ENCODE measurements around the gene CYS1. TPM values are rescaled to one million over a fixed set of nuclear protein-coding genes. Genes with fewer than 3 reads are reported as not detected.

CYS1 gene
- total and polyA plus RNA-seq, 2 donors (not counting 3 experiments of a cell fraction or from before 2014, with no cell fraction given) = not detected

DNA sequence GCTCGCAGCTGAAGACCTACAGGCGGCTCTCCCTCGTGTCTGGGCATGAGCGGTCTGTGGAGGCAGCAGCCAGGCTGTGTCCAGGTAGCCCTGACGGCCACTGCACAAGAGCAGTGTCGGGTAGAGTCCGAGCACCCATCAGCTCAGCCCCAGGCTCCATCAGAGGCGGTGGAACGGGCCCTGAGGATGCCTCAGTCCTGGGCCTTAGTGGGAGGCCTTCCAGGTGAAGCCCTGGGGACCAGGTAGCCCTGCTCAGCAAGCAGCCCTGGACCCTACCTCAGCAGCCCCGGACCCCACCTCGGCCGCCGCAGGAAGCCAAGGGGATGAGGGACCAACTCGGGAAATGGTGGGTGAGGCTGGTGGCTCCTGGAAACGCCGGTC lies 58.2 kb downstream of the CYS1 start:
- Histone ChIP-seq H3K9me1 (replicated peaks; ENCODE audit: control insufficient read depth, extremely low read depth, insufficient read depth, low read length) (no peaks in the 10 kb centered on the region), H3K4me2 (ENCODE audit: insufficient read depth, low read length) (no peak overlapping the region), H3K4me1 (ENCODE audit: control insufficient read depth, extremely low read depth, insufficient read depth, low read length) (no peaks in the 10 kb centered on the region), H3K27ac (ENCODE audit: insufficient read depth, low read depth, low read length) (no peak overlapping the region), H3K79me2 (ENCODE audit: control insufficient read depth, insufficient read depth, low read length) (no peaks in the 10 kb centered on the region), H4K20me1 (replicated peaks; ENCODE audit: control insufficient read depth, extremely low read depth, insufficient read depth, low read length) (no peaks in the 10 kb centered on the region), H3K4me3 (replicated peaks in 1 of 3; ENCODE audit: insufficient read depth in 1 of 3, low read depth in 1 of 3, low read length in 3 of 3) (no peak overlapping the region), H2AFZ (ENCODE audit: low read depth, low read length) (no peak overlapping the region), H3K27me3 (ENCODE audit: control insufficient read depth in 2 of 2, insufficient read depth in 2 of 2, low read length in 2 of 2) (peaks cover 0 to 2% of the 10 kb centered on the region in 2 experiments), H3K9me3 (replicated peaks; ENCODE audit: control insufficient read depth, insufficient read depth, low read length) (no peaks in the 10 kb centered on the region), H3K36me3 (ENCODE audit: control insufficient read depth in 2 of 2, extremely low read depth in 1 of 2, insufficient read depth in 2 of 2, low read length in 2 of 2) (no peaks in the 10 kb centered on the region), H3K9ac (replicated peaks; ENCODE audit: extremely low read depth, insufficient read depth, low read length) (no peak overlapping the region)
- DNase-seq (ENCODE audit: low read depth, low spot score) (no peak), FAIRE-seq (no peak)
- POLR2A ChIA-PET = interaction anchor here (0.6 kb wide), 1 partner anchor 160 kb away, joined by 3 read pairs; no protein-coding TSS in a partner anchor
- CTCF ChIA-PET = interaction anchor here (1.1 to 16.1 kb wide), 4 partner anchors 14 to 223 kb away, joined by 3 to 151 read pairs (median 4); no protein-coding TSS in a partner anchor
- dilution Hi-C loops (cut with MboI; ENCODE audit: extremely low pct_ligation_motif_present, low sequenced_read_pairs) = no loop called here
- intact Hi-C loops (cut with micrococcal nuclease) = no loop called here
- BruUV-seq (replicated peaks) = no TSS peak
- TF ChIP-seq CTCF (IDR thresholded peaks at IDR 0.05; ENCODE audit: extremely low read depth in 1 of 2, insufficient read depth in 1 of 2, low read depth in 1 of 2, low read length in 2 of 2) (no peak), EZH2 (IDR thresholded peaks at IDR 0.05; ENCODE audit: borderline replicate concordance, low read depth, low read length, severe bottlenecking) (no peak), GATA2 (IDR thresholded peaks at IDR 0.05; ENCODE audit: insufficient read depth, insufficient read length, low read depth, low read length) (no peak), JUN (IDR thresholded peaks at IDR 0.05; ENCODE audit: borderline replicate concordance, insufficient read depth, insufficient read length, low read depth) (no peak), POLR2AphosphoS5 (IDR thresholded peaks at IDR 0.05; ENCODE audit: insufficient read depth, low read depth, low read length) (no peak), FOS (IDR thresholded peaks at IDR 0.05; ENCODE audit: borderline replicate concordance, insufficient read depth, low read length) (no peak), MAX (IDR thresholded peaks at IDR 0.05; ENCODE audit: insufficient read depth, insufficient read length) (no peak), POLR2A (IDR thresholded peaks at IDR 0.05; ENCODE audit: low read depth, low read length) (no peak), MYC (IDR thresholded peaks at IDR 0.05; ENCODE audit: low read depth, low read length) (no peak)

Measured in endothelial cell of umbilical vein (primary cell).